ENCODE measurements around the gene CHST8. TPM values are rescaled to one million over a fixed set of nuclear protein-coding genes. Genes with fewer than 3 reads are reported as not detected.

Gene CHST8
- total RNA-seq, 1 donor from 2014 or later = 0.35 TPM

DNA sequence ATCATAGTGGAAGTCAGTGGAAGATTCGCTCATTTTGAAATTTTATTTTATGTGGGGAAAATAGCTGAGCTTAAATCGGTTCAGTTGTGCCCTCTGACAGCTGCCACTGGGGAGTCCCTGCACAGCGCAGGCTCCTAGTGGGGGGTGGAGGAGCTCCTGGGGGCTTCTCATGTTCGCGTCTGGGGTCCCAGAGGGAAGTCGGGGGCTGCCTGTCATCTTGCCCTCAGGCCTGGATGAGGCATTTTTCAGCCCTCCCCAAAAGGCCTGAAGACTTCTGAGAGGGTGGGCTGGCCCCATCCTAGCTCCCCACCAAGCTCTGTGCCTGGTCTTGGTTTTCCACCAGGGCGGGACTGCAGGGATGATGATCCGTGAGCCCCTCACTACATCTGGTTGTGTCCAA is 82.1 kb downstream of the CHST8 start:
- peaks cover 4% of the 10 kb centered on the region for H3K27me3 Mint-ChIP-seq (ENCODE audit: low read depth)

DNA sequence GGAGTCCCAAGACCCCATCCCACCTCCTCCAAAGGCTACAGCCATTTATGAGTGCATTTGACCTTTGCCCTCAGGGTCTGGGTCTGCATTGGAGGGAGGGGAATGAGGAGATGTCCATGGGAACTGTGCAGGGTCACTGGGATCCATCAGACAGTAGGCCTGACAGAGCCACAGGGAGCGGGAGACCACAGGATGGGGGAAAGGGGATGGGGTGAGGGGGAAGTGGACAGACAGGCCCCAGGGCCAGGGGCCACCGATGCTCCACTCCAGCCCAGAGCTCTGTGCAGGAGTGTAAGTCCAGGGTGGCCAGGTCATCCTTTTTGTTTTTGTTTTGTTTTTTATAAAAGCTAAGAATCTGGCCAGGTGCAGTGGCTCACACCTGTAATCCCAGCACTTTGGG is 82.5 kb downstream of the CHST8 start:
- H3K36me3 Mint-ChIP-seq (ENCODE audit: low read depth) = no peaks in the 10 kb centered on the region
- H3K4me1 Mint-ChIP-seq (ENCODE audit: low read depth) = no peaks in the 10 kb centered on the region
- peak; percentile 33 for DNase-seq (ENCODE audit: low spot score)
- TF ChIP-seq, protein P1, sequence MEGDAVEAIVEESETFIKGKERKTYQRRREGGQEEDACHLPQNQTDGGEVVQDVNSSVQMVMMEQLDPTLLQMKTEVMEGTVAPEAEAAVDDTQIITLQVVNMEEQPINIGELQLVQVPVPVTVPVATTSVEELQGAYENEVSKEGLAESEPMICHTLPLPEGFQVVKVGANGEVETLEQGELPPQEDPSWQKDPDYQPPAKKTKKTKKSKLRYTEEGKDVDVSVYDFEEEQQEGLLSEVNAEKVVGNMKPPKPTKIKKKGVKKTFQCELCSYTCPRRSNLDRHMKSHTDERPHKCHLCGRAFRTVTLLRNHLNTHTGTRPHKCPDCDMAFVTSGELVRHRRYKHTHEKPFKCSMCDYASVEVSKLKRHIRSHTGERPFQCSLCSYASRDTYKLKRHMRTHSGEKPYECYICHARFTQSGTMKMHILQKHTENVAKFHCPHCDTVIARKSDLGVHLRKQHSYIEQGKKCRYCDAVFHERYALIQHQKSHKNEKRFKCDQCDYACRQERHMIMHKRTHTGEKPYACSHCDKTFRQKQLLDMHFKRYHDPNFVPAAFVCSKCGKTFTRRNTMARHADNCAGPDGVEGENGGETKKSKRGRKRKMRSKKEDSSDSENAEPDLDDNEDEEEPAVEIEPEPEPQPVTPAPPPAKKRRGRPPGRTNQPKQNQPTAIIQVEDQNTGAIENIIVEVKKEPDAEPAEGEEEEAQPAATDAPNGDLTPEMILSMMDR (IDR thresholded peaks at IDR 0.05) = no peak
- no peak overlapping the region for H3K4me3 Mint-ChIP-seq (ENCODE audit: unreplicated experiment)
- H3K9me3 Mint-ChIP-seq (ENCODE audit: low read depth) = peaks cover under 1% of the 10 kb centered on the region
- H3K27ac Mint-ChIP-seq (ENCODE audit: unreplicated experiment) = no peak overlapping the region
- H3K27me3 Mint-ChIP-seq (ENCODE audit: low read depth) = peaks cover 4% of the 10 kb centered on the region

More for the DNA sequence above, 82.1 kb downstream of the CHST8 start:
- Mint-ChIP-seq H3K9me3 (ENCODE audit: low read depth) (no peaks in the 10 kb centered on the region), H3K4me3 (ENCODE audit: unreplicated experiment) (no peak overlapping the region), H3K4me1 (ENCODE audit: low read depth) (no peaks in the 10 kb centered on the region), H3K36me3 (ENCODE audit: low read depth) (no peaks in the 10 kb centered on the region), H3K27ac (ENCODE audit: unreplicated experiment) (no peak overlapping the region)
- TF ChIP-seq, protein P1 (IDR thresholded peaks at IDR 0.05) = no peak
- peak; percentile 48 for DNase-seq (ENCODE audit: low spot score)

DNA sequence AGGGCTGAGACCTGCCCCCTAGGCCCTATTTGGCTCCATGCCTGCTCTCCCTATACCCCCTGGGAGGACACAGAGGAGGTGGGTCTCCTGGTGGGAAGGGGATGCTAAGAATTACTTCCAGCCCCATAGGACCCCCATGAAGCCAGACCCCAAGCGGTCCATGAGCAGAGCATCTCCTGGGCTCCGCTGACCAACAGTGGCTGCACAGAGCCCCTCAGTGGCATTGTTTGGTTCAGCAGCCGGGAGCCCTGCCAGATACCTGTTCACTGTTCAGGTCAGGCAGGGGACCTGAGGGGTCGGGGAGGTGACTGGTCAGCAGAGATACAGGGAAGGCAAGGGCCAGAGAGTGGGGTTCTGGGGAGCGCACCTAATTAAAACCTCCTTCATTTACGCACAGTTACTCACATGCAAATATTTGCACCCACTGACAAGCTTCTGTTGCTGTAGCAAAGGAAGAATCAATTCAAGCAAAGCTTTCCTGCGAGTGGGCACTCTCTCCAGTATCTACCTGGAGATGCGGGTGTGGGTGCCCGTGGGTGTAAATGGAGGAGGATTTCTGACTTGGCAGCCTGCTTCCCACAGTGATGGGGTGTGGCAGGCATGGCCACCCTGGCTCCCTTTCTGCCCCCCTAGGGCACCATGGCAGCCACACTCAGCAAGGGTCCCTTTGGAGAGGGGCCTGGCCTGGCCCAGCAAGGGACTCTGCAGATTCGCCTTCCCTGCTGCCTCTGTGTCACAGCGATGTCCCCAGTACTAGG is 83.5 kb downstream of the CHST8 start:
- TF ChIP-seq, protein P1 (IDR thresholded peaks at IDR 0.05) = peak; percentile 6
- no peaks in the 10 kb centered on the region for H3K4me1 Mint-ChIP-seq (ENCODE audit: low read depth)
- H3K27ac Mint-ChIP-seq (ENCODE audit: unreplicated experiment) = no peak overlapping the region
- H3K4me3 Mint-ChIP-seq (ENCODE audit: unreplicated experiment) = no peak overlapping the region
- H3K9me3 Mint-ChIP-seq (ENCODE audit: low read depth) = peaks cover 8% of the 10 kb centered on the region
- DNase-seq (ENCODE audit: low spot score) = peak; percentile 58
- H3K36me3 Mint-ChIP-seq (ENCODE audit: low read depth) = peaks cover 2% of the 10 kb centered on the region
- peaks cover 10% of the 10 kb centered on the region for H3K27me3 Mint-ChIP-seq (ENCODE audit: low read depth)

DNA sequence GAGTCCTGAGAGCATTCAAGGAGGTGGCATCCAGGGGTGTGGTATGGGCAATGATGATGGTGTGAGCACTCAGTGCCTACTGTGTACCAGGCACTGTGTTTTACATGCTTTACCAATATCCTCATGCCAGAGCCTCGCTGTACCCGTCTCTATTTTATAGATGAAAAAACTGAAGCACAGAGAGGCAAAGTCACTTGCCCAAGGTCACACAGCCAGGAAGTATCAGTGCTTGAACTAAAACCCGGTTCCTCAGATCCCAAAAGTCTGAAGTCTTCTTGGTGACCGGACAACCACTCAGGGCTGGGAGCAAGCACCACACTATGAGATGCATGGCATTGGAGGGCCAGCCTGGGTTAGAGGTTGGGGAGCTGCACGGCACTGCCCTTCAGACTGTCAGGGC is 84.1 kb downstream of the CHST8 start:
- Mint-ChIP-seq H3K27me3 (ENCODE audit: low read depth) (peaks cover 11% of the 10 kb centered on the region), H3K4me3 (ENCODE audit: unreplicated experiment) (no peak overlapping the region), H3K4me1 (ENCODE audit: low read depth) (no peaks in the 10 kb centered on the region), H3K9me3 (ENCODE audit: low read depth) (peaks cover 11% of the 10 kb centered on the region), H3K27ac (ENCODE audit: unreplicated experiment) (no peak overlapping the region), H3K36me3 (ENCODE audit: low read depth) (peaks cover 2% of the 10 kb centered on the region)
- DNase-seq (ENCODE audit: low spot score) = peak; percentile 39
- TF ChIP-seq, protein P1 (IDR thresholded peaks at IDR 0.05) = no peak

DNA sequence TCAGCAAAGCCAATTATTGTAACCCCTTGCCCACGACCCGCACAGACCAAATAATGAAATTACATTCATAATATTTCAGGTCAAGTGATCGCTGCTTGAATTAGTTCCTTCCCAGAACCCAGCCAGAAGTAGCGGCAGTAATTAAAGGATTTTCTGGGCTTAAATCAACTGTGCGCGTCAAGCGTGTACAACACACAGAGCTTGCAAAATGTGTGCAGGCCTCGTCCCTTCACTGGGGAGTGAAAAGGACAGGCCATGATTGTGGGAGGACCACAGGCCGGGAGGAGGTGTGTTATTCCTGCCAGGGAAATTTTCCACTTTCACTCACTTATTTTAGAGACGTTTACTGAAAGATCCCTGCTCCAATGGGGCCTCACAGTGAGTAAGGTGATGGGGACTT is 84.9 kb downstream of the CHST8 start:
- H3K36me3 Mint-ChIP-seq (ENCODE audit: low read depth) = peaks cover 2% of the 10 kb centered on the region
- H3K4me3 Mint-ChIP-seq (ENCODE audit: unreplicated experiment) = no peak overlapping the region
- peaks cover 11% of the 10 kb centered on the region for H3K27me3 Mint-ChIP-seq (ENCODE audit: low read depth)
- TF ChIP-seq, protein P1 (IDR thresholded peaks at IDR 0.05) = no peak
- DNase-seq (ENCODE audit: low spot score) = no peak
- no peaks in the 10 kb centered on the region for H3K4me1 Mint-ChIP-seq (ENCODE audit: low read depth)
- peaks cover 11% of the 10 kb centered on the region for H3K9me3 Mint-ChIP-seq (ENCODE audit: low read depth)
- H3K27ac Mint-ChIP-seq (ENCODE audit: unreplicated experiment) = no peak overlapping the region
